GM18526 (cell line): ENCODE measurements around the gene MED12.

Experiments
- POLR2A ChIP-seq: IDR thresholded peaks from 3 replicates; pipeline ENCODE4 v1.6.1; 2011; ENCODE audit not compliant: insufficient read length; ENCODE audit errors: extremely low read depth

Gene MED12

GRCh38 chrX:71167031-71167781 lies 48.8 kb downstream of the MED12 start:
- TF ChIP-seq POLR2A, result no peak

GRCh38 chrX:71168134-71168533 lies 49.7 kb downstream of the MED12 start:
- no peak for TF ChIP-seq POLR2A

GRCh38 chrX:71169586-71169985 lies 51.2 kb downstream of the MED12 start:
- no peak for TF ChIP-seq POLR2A

DNA sequence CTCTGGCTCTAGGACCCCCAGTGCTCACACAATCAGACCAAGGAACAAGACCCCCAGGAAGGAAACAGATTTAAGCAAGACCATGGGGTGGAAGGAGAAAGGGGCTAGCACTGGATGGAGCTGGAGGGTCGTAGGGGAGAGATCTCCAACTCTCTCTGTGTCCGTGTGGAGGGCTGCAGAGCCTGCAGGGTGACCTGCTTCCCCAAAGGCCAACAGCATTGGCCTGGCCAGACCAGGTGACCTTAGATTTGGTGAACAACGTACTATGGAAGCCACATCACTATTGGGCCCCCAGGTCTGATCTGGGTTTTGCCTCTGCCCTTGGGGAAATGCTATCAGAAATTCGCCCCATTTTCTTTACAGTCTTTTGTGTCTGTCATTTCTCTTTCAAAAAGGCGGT lies 52.3 kb downstream of the MED12 start:
- TF ChIP-seq POLR2A, result no peak

DNA sequence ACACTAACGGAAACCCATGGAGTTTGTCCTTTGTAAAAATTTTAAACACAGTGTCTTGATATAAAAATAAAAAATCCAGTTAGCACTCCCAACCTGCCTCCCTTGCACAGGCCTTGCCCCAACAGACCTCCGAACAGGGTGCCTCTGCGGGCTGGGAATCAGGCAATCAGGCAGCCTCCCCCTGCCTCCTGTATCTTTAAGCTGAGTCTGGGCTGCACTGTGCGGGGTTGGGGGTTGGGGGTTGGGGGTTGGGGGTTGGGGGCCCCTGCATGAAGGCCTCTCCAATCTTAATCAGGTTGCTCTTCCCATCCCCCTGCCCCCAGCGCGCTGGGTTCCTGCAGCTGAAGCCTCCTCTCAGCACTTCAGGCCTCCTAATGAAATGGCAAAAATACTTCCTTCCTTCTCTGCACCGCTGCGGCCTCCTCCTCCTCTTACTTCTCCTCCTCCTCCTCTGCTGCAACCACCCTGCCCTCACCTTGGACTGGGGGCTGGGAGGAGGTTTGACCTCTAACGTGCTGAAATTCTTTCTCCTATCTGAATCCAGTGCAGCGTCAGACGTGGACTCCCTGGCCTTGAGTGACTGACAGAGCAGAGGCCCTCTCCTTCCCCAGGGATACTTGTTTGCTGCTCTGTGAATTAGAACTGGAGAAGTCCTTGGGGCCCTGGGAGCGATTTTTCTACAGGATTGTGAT lies 52.9 kb downstream of the MED12 start:
- no peak for TF ChIP-seq POLR2A

DNA sequence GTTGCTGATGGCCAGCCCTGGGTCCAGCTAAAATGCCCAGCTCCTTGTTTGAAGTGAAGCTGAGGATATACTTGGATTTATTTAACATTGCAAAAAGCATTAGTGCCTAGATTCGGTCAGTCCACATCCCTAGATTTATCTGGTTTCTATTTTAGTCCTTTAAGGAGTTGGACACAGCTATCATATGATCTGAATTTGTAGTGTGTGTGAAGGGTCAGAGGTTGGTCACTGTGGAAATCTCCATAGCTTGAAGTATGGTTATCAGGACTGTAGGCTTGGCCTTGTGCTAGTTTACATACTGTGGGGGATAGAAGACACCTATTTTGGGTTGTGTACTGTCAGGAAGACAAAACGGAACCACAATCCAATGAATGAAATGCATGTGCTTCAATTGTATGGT lies 55.0 kb downstream of the MED12 start:
- TF ChIP-seq POLR2A, result no peak

DNA sequence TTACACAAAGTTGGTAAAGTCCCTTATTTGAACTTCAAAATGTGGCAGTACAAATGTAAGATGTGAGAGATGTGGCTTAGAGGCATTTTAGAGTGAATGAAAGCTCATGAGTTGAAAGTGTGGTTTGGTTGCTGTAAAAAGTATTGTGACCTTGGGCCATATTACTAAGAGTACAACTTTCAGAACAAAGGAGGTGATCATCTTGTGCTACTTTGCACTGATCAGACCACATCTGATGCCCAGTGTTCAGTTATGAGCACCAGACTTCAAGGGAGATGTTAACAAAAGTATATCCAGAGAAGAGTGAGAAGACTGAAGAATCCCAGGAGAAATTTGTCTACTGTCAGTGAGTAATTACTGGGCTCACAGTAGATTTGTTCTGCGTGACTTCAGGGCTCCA lies 56.4 kb downstream of the MED12 start:
- no peak for TF ChIP-seq POLR2A

DNA sequence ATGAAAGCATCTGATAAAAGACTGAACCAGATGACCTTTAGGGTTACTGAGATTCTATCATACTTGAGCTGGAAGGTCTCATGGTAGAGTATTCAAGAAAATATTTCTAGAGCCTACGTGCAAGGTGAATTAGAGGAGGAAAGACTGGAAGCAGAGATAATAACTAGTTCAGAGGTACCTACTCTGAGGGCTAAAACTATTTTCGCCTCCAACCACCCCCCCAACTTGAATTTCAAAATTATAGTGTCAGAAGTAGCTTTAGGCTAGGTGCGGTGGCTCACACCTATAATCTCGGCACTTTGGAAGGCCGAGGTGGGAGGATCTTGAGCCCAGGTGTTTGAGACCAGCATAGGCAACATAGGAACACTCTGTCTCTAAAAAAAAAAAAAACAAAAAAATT lies 57.1 kb downstream of the MED12 start:
- TF ChIP-seq POLR2A, result no peak

DNA sequence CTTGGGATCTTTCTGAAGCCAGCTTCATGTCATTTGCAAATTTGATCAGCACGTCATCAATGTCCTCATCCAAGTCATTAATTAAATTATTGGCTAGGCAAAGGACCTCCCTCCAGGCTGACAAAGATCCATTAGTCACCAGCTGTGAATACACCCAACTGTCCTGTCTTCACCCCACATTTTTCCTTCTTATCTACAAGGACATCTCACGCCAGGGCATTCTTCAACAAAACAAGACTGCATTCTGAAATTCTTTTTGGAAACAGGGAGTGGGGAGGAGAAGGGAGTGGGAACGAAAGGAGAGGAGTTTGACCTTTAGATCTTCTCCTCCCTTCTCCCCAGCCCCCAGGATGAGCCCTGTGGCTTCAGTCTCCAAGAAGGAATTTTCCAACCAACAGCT lies 58.9 kb downstream of the MED12 start:
- no peak for TF ChIP-seq POLR2A

- no peak for TF ChIP-seq POLR2A
Observed at GRCh38 chrX:71178908-71179307, 60.5 kb downstream of the MED12 start.

GRCh38 chrX:71181558-71181909 lies 63.1 kb downstream of the MED12 start:
- no peak for TF ChIP-seq POLR2A

DNA sequence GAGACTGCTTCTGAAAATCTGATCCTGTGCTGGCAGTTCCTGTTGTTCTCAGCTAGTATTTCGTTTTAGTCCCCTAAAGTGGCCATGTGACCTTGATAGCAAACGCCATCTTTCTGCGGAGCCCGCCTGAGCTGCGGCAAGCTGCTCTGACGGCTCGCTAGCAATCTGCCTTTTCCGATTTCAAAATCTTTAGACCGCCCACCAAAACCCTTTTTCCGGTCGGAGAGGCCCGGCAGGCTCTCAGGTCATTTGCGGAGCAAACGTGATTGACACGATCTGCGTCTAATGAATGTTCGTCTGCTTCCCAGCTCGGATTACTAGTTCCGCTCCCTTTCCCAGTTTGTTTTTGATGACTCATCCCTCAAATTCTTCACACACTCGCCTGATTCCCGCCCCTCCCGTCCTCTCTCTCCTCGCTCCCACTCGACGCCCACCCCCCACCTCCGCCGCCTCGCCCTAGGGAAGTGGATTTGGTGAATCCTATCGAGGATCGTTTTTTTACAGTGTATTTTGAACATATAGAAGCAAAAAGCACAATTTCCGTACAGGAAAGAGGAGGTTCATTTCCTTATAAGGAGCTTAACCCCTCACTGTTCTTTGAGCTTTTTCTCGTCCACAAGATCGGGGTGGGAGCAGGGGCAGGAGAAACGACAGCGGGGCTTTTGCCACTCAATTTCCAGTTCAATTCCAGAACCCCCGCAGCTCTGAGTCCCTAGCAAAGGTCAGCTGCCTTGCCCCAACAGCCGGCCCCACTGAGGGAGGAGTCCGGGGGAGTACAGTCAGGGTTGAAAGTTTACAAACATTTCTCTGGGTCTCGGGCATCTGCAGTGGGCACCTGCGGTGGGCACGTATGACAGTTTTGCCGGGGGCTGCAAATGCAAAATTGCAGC lies 63.8 kb downstream of the MED12 start:
- TF ChIP-seq POLR2A, result peak; percentile 51

GRCh38 chrX:71182871-71183270 lies 64.5 kb downstream of the MED12 start:
- TF ChIP-seq POLR2A, result no peak

- no peak for TF ChIP-seq POLR2A
Observed at GRCh38 chrX:71183341-71183740, 64.9 kb downstream of the MED12 start.

DNA sequence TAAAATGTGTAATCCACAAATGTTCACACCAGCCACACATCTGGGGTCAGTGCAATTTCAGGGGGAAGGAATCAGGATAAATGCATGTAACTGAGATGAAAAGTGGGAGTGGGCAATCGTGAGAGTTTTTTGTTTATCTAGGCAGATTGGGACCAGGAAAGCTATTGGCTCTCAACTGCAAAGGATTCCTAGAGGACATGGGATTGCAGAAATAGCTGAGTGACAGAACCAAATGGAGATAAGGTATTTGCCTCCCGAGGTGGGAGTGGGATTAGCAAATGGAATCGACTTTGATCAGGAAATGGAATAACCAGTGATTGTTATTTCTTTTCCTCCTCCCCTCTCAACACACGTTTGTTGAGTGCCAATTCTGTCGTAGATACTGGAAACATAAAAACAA lies 65.7 kb downstream of the MED12 start:
- TF ChIP-seq POLR2A, result no peak

- TF ChIP-seq POLR2A, result no peak
Observed at GRCh38 chrX:71184803-71185495, 66.6 kb downstream of the MED12 start.

- TF ChIP-seq POLR2A, result no peak
Observed at GRCh38 chrX:71191248-71191647, 72.9 kb downstream of the MED12 start.
